Activated CD8-positive, alpha-beta memory T cell treated with anti-CD3 and anti-CD28 coated beads for 1 hour (primary cell): ENCODE measurements around the gene DAZAP1.
"Not testable (repeated sequence)": the region's sequence is repeated elsewhere in the genome, so short reads cannot be mapped to it uniquely, and the experiment has no call there.

Experiments
- DNase-seq, 2 donors: peaks; one replicate each; pipeline ENCODE4 v3.0.0-alpha.2; 2020; ENCODE audit warnings: low read depth in 1 of 2; ENCODE audit errors: extremely low read depth in 1 of 2

DAZAP1 gene

GRCh38 chr19:1471010-1471514 lies 63.7 kb downstream of the DAZAP1 start:
- no peak for DNase-seq

GRCh38 chr19:1471515-1472160 lies 64.3 kb downstream of the DAZAP1 start:
- DNase-seq, result no peak

- DNase-seq, result no peak
Measured at GRCh38 chr19:1472231-1473084, 65.1 kb downstream of the DAZAP1 start.

- no peak for DNase-seq
Measured at GRCh38 chr19:1473085-1473851, 65.9 kb downstream of the DAZAP1 start.

GRCh38 chr19:1474011-1474764 lies 66.8 kb downstream of the DAZAP1 start:
- DNase-seq, result no peak

- DNase-seq, result no peak
Measured at GRCh38 chr19:1474765-1475351, 67.5 kb downstream of the DAZAP1 start.

- DNase-seq, result no peak
Measured at GRCh38 chr19:1475751-1476437, 68.5 kb downstream of the DAZAP1 start.

GRCh38 chr19:1477056-1477455 lies 69.7 kb downstream of the DAZAP1 start:
- not testable (repeated sequence) for DNase-seq

- DNase-seq, result peak; percentile 75 to 89
Measured at GRCh38 chr19:1478934-1479707, 71.7 kb downstream of the DAZAP1 start, which contains the start of gene C19orf25. Gene C19orf25 (minus strand): TSS chr19:1479215. CDS start chr19:1478903, 312 bp downstream.

- DNase-seq, result no peak
Measured at GRCh38 chr19:1481224-1481892, 74.0 kb downstream of the DAZAP1 start.

GRCh38 chr19:1481893-1482360 lies 74.5 kb downstream of the DAZAP1 start:
- DNase-seq, result no peak

- no peak for DNase-seq
Measured at GRCh38 chr19:1482361-1483130, 75.2 kb downstream of the DAZAP1 start.

- DNase-seq, result no peak
Measured at GRCh38 chr19:1483131-1483978, 76.0 kb downstream of the DAZAP1 start.

GRCh38 chr19:1483979-1484428 lies 76.6 kb downstream of the DAZAP1 start:
- DNase-seq, result no peak
